Body of pancreas (tissue), 4 donors: ENCODE measurements around the gene PPP2R3B. TPM values are rescaled to one million over a fixed set of nuclear protein-coding genes. Genes with fewer than 3 reads are reported as not detected.

Experiments
- ATAC-seq: fragments of 150-250 bp; one replicate; pipeline ENCODE4 v1.9.1; 2016
- DNase-seq, 4 donors: peaks; one replicate each; pipeline ENCODE4 v3.0.0-alpha.2; 2019
- H3K27ac ChIP-seq, 4 donors: fragments of 200-600 bp; sonication (generic); 1 replicate in 3 of 4; 2 replicates in 1 of 4; pipeline versions ENCODE4 v1.5.1 to v1.6.1; 2016 to 2019; ENCODE audit warnings: mild to moderate bottlenecking in 1 of 4, mixed read lengths in 1 of 4, moderate library complexity in 1 of 4
- H3K27me3 ChIP-seq, 2 donors: fragments of 200-600 bp; sonication (generic); one replicate each; pipeline ENCODE4 v1.6.0; 2016; ENCODE audit warnings: mild to moderate bottlenecking in 1 of 2
- H3K36me3 ChIP-seq, 2 donors: fragments of 200-600 bp; sonication (generic); replicated peaks in 1 of 2; 2 replicates each; pipeline ENCODE4 v1.5.1; 2016; ENCODE audit warnings: low read depth in 2 of 2; ENCODE audit not compliant: insufficient read depth in 1 of 2
- H3K4me1 ChIP-seq: fragments of 200-600 bp; sonication (generic); one replicate; pipeline ENCODE4 v1.6.0; 2016
- H3K4me3 ChIP-seq, 2 donors: fragments of 200-600 bp; sonication (generic); 1 replicate in 1 of 2; 2 replicates in 1 of 2; pipeline ENCODE4 v1.5.1; 2016 to 2019
- H3K9me3 ChIP-seq, 3 donors: fragments of 200-600 bp; sonication (generic); 1 replicate in 2 of 3; 2 replicates in 1 of 3; pipeline ENCODE4 v1.5.1; 2016
- POLR2A ChIP-seq, 3 donors: fragments of 450-650 bp; IDR thresholded peaks; one replicate each; pipeline ENCODE4 v1.6.1; 2016; ENCODE audit warnings: antibody characterized with exemption in 3 of 3, mild to moderate bottlenecking in 2 of 3
- WGBS, 2 donors: methylation state at CpG; one replicate each; pipeline ENCODE4 v1.1.5; 2017; 5-methylcytosine and 5-hydroxymethylcytosine counted together
- intact Hi-C: fragments of 100-400 bp; cut with DNase I; formaldehyde crosslinking; loops from one replicate; pipeline ENCODE4 v1.15.1; 2023
- total RNA-seq, 2 donors: library from RNA; depleted of rRNA; stranded (reverse); fragments of >200 nt; gene quantifications; one replicate each; pipeline ENCODE4 v1.1.0, GENCODE V29; 2016
- TF ChIP-seq, protein P1 (sequence below), 7 experiments: fragments of 450-650 bp in 4 of 7; fragments of 200-600 bp in 3 of 7; sonication (generic) in 3 of 7; IDR thresholded peaks; one replicate each; pipeline ENCODE4 v1.5.1; 2016 to 2019; ENCODE audit warnings: antibody characterized with exemption in 7 of 7

Gene PPP2R3B
- total RNA-seq, 2 donors from 2014 or later, result 5.6 to 11.4 TPM

DNA sequence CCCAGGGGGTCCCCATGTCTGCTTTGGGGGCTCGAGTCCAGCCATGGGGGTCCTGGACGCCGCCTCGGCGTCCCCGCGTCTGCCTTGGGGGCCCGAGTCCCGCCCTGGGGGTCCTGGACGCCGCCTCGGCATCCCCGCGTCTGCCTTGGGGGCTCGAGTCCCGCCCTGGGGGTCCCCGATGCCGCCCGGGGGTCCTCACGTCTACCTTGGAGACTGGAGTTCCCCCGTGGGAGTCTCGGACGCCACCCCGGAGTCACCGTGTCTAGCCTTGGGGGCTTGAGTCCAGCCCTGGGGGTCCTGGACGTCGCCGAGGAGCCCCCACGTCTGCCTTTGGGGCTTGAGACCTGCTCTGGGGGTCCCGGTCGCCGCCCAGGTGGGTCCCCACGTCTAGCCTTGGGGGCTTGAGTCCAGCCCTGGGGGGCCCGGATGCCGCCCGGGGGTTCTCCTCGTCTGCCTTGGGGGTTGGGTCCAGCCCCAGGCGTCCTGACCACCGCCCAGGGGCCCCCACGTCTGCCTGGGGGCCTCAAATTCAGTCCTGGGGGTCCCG, 67.1 kb downstream of the PPP2R3B start:
- peaks cover 0 to 6% of the 10 kb centered on the region in 2 donors for H3K36me3 ChIP-seq
- TF ChIP-seq POLR2A (IDR thresholded peaks at IDR 0.05), result no peak
- TF ChIP-seq, protein P1, sequence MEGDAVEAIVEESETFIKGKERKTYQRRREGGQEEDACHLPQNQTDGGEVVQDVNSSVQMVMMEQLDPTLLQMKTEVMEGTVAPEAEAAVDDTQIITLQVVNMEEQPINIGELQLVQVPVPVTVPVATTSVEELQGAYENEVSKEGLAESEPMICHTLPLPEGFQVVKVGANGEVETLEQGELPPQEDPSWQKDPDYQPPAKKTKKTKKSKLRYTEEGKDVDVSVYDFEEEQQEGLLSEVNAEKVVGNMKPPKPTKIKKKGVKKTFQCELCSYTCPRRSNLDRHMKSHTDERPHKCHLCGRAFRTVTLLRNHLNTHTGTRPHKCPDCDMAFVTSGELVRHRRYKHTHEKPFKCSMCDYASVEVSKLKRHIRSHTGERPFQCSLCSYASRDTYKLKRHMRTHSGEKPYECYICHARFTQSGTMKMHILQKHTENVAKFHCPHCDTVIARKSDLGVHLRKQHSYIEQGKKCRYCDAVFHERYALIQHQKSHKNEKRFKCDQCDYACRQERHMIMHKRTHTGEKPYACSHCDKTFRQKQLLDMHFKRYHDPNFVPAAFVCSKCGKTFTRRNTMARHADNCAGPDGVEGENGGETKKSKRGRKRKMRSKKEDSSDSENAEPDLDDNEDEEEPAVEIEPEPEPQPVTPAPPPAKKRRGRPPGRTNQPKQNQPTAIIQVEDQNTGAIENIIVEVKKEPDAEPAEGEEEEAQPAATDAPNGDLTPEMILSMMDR (IDR thresholded peaks at IDR 0.05), result no peak
- DNase-seq (peak in 1 of 4 donors; percentile 17), ATAC-seq (no peak)
- H3K4me3 ChIP-seq, result peak overlapping the region; percentile 53 to 71
- H3K9me3 ChIP-seq, result no peaks in the 10 kb centered on the region
- intact Hi-C loops, result no loop called here
- WGBS, 2 donors, result 1% methylated on average over 12 to 41 of the region's 41 CpGs
- H3K4me1 ChIP-seq, result peaks cover 25% of the 10 kb centered on the region
- peak overlapping the region in 3 of 4 donors; percentile 75 to 97 (median 84) for H3K27ac ChIP-seq
- H3K27me3 ChIP-seq, result no peaks in the 10 kb centered on the region

- intact Hi-C loops, result no loop called here
- H3K4me1 ChIP-seq, result peaks cover 25% of the 10 kb centered on the region
- WGBS, 2 donors, result 1% methylated on average over 82 of the region's 97 CpGs; no CpG with 5 or more reads in 1 of the 2 donors
These were observed 67.7 kb downstream of the PPP2R3B start, which contains the start of gene GTPBP6 for GRCh38 chrX:318739-319578. Gene GTPBP6 (minus strand): TSS chrX:318796. CDS start chrX:318787, 9 bp downstream.

DNA sequence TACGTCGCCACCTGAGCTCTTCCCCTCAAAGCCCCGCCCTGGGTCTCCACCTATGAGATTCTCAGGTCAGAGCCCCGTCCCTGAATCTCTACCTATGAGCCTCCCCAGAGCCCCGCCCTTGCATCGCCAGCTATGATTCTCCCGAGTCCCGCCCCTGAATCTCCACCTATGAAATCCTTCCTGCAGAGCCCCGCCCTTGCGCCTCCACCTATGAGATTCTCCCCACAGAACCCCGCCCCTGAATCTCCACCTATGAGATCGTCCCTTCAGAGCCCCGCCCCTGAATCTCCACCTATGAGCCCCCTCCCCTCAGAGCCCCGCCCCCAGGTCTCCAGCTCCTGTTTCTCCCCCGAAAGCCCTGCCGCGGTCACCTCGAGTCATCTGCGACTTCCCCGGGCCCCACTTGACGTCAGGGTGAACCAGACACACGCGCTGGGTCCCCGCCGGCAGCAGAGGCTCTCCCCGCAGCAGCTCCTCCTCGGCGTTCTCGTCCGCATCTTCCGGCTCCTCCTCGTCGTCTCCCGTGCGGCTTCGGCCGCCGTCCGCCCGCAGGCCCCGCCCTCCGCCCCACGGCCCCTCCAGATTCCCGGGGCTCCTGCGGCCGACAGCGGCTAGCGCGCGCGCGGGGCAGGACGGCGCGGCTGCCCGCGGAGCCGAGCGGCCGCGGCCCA, 68.5 kb downstream of the PPP2R3B start:
- DNase-seq (peak; percentile 99 to 100 (median 99)), ATAC-seq (peak; percentile 81)
- Histone ChIP-seq H3K27ac (peak overlapping the region; percentile 87 to 98 (median 96)), H3K4me3 (peak overlapping the region; percentile 26 to 80), H3K27me3 (no peaks in the 10 kb centered on the region), H3K4me1 (peaks cover 24% of the 10 kb centered on the region), H3K9me3 (no peaks in the 10 kb centered on the region), H3K36me3 (peaks cover 0 to 8% of the 10 kb centered on the region in 2 donors)
- intact Hi-C loops, result no loop called here
- TF ChIP-seq, protein P1 (IDR thresholded peaks at IDR 0.05), result no peak
- peak in 2 of 3 donors; percentile 79 to 84 for TF ChIP-seq POLR2A (IDR thresholded peaks at IDR 0.05)
- WGBS, 2 donors, result 0 to 5% methylated on average over 14 to 57 of the region's 61 CpGs

More at GRCh38 chrX:318739-319578, 67.7 kb downstream of the PPP2R3B start, which contains the start of gene GTPBP6:
- DNase-seq (peak; percentile 100), ATAC-seq (peak; percentile 82)
- no peaks in the 10 kb centered on the region for H3K27me3 ChIP-seq
- peak; percentile 70 to 80 (median 74) for TF ChIP-seq POLR2A (IDR thresholded peaks at IDR 0.05)
- TF ChIP-seq, protein P1 (IDR thresholded peaks at IDR 0.05), result peak in 4 of 7 experiments; percentile 18 to 44 (median 32)
- peaks cover 0 to 6% of the 10 kb centered on the region in 2 donors for H3K36me3 ChIP-seq
- peak within 1 kb of the TSS; percentile 53 to 80 for H3K4me3 ChIP-seq
- H3K9me3 ChIP-seq, result no peaks in the 10 kb centered on the region
- peak within 1 kb of the TSS; percentile 87 to 98 (median 96) for H3K27ac ChIP-seq

DNA sequence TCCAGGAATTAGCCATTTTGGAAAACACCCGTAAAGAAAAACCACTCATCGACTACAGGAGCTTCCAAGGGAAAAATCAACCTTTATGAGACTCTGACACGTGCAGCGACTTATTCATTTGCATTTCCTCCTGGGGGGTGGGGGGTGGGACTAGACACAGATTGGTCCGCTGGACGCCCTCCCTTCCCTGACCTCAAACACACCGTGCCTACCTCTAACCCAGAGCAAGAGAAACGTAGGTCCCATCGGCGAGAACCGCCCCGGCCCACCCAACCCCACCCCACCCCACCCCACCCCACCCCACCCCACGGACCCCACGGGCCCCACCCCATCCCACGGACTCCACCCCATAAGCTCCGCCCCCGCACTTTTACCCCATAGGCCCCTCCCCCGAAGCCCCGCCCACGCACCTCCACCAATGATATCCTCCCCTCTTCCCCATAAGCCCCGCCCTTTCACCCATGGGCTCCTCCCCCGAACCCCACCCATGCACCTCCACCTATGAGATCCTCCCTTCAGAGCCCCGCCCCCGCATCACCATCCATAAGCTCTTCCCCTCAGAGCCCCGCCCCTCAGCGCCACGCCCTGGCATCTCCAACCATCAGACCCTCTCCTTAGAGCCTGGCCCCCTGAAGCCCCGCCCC, 69.2 kb downstream of the PPP2R3B start:
- peak overlapping the region; percentile 87 to 98 (median 96) for H3K27ac ChIP-seq
- no peak for ATAC-seq
- TF ChIP-seq, protein P1 (IDR thresholded peaks at IDR 0.05), result no peak
- TF ChIP-seq POLR2A (IDR thresholded peaks at IDR 0.05), result no peak
- H3K4me1 ChIP-seq, result peaks cover 21% of the 10 kb centered on the region
- intact Hi-C loops, result no loop called here
- peaks cover 0 to 12% of the 10 kb centered on the region in 2 donors for H3K36me3 ChIP-seq
- H3K27me3 ChIP-seq, result no peaks in the 10 kb centered on the region
- 44 to 56% methylated on average over 21 to 22 of the region's 28 CpGs for WGBS, 2 donors
- no peak for DNase-seq
- no peaks in the 10 kb centered on the region for H3K9me3 ChIP-seq
- H3K4me3 ChIP-seq, result peak overlapping the region in 1 of 2 donors; percentile 26
